ENCODE results near the gene SP140. TPM values are rescaled to one million over a fixed set of nuclear protein-coding genes. Genes with fewer than 3 reads are reported as not detected.
A peak's percentile ranks its signal among the peaks of the same experiment; 100 is the strongest.

SP140 gene
- total and polyA plus RNA-seq, 9 of the 15 experiments (the other 6 are each of a cell fraction or from before 2014, with no cell fraction given): 0.04 to 1.1 (median 0.57) TPM; not detected in 1

- TF ChIP-seq ZNF407 (IDR thresholded peaks at IDR 0.05; ENCODE audit: low read depth) (no peak), NR0B1 (IDR thresholded peaks at IDR 0.05; ENCODE audit: partially characterized antibody) (no peak), SOX6 (IDR thresholded peaks at IDR 0.05) (peak; percentile 32; the same call in 1 of the 2 replicates), ESRRA (IDR thresholded peaks at IDR 0.05; ENCODE audit: borderline replicate concordance, low read depth) (peak; percentile 55; the same call in 1 of the 2 replicates), ZNF384 (IDR thresholded peaks at IDR 0.05; ENCODE audit: low read depth, low read length) (0 out of 2 replicates have a peak, but pooled peaks have one; percentile 10), ZNF318 (IDR thresholded peaks at IDR 0.05; ENCODE audit: borderline replicate concordance in 1 of 2, low read depth in 1 of 2) (0 out of 4 replicates have a peak, but pooled peaks of 1 of the 2 experiments have one; percentile 30), FOXK2 (conservative IDR thresholded peaks at IDR 0.05 in 1 of 2, IDR thresholded peaks at IDR 0.05 in 1 of 2; ENCODE audit: low read depth in 2 of 2) (peak; percentile 67 to 68; a peak in 3 of 4 replicates), LEF1 (IDR thresholded peaks at IDR 0.05) (peak; percentile 59; the same call in 1 of the 2 replicates), BRD9 (IDR thresholded peaks at IDR 0.05; ENCODE audit: low read depth, partially characterized antibody) (peak; percentile 31), SMARCE1 (IDR thresholded peaks at IDR 0.05) (peak; percentile 83; the same call in 1 of the 2 replicates)
Measured at GRCh38 chr2:230335461-230335863, 109.9 kb downstream of the SP140 start (continued).
